IPS DF 4.7 (cell line): ENCODE data around the gene MAML2.

Source experiments
- DNase-seq: peaks from one replicate; pipeline ENCODE4 v3.0.0-alpha.2; 2013; ENCODE audit warnings: low spot score; ENCODE audit errors: extremely low read depth

MAML2 gene

DNA sequence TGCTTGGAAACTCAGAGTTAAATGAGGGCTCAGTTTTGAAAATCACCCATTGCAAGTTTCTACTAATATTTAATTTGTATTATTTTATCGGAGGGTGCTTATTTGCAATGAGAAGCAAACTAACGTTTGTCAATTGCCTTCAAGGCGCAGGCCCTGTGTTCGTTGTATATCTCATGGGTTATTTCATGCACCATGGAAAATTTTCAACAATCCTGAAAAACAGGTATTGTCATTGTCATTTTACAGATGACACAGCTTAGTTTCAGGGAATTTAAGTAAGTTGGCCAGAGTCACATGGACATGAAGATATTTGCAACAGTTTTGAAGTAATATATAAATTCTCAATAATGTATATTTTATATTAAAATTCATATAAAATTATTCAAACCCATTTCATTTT is 261.4 kb downstream of the MAML2 start:
- no peak for DNase-seq

DNA sequence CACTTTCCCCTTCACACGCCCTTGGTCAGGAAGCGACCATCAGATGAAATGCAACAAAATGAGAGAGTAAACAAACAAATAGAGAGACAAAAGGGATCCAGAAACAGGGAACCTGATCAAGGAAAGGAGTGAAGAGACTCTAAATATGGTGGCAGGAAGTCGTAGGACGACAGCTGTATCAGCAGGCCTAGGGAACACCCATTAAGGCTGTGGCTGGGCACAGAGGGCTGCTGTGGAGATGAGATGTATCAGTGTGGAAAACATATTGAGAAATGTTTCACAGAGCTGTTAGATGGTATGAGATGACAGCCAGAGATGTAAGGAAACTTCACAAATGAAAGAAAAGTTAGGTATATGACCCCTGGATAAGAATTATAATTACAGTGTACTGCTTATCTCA is 263.3 kb downstream of the MAML2 start:
- no peak for DNase-seq

DNA sequence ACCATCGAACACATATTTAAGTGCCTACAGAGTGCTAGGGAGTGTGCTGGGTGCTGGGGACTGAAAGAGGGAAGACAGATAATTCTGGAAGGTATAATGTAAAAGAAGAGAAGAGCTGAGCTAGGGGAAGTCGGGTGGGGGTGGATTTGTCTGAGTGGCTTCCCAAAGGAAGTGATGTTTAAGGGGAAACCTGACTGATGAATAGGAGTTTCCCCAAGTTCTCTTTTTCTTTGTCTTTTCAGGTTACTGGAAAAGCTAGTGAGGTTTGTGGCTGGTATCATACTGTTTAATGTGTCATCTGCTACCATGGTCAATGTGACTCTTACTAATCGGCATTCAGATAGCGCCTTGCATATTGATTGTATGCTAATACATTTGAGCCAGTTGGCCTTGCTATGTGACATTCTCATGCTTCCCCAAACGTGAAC is 267.4 kb downstream of the MAML2 start:
- DNase-seq: no peak

DNA sequence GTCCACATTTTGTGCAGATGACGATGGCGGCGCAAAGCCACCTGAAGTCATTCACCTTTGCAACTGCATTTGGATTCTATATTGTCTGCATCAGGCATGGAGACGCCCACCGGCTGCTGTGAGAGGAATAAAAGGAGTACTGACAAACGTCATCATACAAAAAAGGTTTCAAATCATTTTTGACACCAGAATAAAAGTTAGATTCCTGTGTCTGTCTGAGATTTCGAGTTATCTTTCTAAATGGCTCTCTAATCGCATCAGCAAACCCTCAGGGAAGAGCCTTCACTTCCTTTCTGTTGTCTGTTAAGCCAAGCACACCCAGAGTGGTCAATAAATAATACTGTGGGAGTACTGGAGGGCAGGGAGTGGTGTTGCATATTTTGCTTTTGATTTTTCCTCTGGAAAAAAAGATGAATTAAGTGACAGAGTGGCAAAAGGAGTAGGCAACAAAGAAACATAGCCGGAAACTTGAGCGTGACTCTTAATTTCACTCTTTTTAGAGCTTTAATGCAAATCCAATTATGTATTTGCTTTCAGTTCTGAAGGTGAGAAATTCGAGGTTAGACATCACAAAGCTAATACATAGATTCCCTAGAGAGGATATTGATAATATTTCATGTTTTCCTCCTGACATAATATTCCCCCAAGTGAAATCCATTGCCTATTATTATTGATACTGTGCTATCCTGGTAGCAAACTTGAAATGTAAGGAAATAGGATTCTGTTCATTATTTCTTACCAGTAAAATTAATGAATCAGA is 268.3 kb downstream of the MAML2 start:
- no peak for DNase-seq

DNA sequence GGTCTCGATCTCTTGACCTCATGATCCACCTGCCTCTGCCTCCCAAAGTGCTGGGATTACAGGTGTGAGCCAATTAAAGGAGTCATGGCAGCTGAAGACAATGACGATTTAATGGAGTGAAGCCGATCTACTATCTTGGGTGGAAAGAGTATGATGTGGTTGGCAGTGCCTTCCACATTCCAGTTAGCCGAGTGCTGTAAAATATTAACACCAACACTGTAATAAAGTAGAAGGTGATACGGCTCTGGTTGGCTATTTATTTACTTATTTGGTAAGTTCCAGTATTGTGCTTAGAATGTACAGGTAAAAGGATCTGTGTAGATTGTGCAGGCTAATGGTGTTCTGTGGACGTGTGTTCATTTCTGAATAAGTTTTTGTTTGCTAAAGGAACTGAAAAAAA is 269.5 kb downstream of the MAML2 start:
- DNase-seq: no peak

DNA sequence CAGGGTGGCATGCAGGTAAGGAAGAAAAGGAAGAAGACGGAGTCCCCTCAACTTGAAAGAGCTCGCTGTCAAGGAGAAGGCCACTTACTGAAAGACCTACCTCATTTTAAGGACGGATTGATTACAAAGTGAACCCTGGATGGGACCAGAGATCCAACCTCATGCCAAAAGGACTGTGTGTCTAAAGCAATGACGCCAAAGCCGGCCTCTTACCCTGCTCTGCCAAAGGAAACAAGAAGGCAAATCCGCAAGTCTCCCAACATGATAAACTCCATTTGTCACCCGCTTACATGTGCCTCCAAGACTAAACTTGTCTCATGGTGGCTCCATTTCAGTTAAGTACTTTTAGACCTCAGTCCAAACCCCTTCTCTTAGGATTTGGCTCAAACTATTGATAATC is 270.4 kb downstream of the MAML2 start:
- DNase-seq: no peak

DNA sequence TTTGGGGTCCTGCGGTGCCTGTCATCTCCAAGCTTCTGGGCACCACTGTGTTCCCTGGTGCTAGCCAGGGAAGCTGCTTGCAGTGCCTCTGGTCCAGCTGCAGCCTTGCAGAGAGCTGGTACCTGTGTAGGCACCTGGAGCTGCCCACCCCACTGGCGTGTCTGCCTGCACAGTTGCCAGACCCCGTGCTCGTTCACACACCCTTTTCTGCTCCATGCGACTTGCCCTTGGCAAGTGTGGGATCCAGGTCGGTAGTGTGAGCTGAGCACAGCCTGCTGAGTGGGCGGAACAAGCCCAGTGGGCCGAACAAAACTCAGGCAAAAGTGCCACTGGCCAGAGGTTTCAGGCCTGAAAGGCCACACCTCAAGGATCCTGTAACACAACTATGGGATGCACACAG is 272.5 kb downstream of the MAML2 start:
- no peak for DNase-seq

DNA sequence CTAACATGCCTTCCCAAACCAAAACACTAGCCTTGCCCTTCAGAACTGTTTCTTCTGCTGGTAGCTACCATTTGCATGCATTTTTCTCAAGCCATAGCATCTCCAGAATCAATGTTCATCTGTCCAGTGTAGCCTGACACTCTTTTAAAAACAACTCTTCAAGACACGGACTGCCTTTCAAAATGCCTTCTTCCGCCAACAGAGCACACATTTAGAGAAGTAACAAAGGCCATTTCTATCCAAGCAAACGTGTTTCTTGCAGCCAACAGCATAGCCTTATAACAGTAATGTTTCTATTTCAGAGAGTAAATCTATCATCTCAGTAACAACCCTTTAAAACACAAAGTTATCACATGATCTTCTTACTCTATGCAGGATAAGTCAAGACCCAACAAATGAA is 275.8 kb downstream of the MAML2 start:
- DNase-seq: no peak

DNA sequence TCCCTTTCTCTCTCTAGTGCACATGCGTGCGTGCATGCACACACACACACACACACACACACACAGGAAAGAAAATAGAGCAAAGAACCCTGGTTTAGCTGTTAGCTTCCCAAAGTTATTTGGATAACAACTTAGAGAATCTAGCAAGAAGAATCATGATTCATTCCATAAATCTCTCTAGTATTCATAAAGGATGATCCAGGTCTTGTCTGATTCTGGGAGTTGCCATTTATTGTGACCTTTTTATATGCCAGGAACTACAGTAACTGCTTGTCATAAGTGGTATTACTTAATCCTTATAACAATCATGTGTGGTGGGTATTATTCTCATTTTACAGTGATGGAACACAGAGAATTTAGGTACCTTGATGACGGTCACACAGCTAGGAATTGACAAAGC is 277.6 kb downstream of the MAML2 start:
- no peak for DNase-seq

DNA sequence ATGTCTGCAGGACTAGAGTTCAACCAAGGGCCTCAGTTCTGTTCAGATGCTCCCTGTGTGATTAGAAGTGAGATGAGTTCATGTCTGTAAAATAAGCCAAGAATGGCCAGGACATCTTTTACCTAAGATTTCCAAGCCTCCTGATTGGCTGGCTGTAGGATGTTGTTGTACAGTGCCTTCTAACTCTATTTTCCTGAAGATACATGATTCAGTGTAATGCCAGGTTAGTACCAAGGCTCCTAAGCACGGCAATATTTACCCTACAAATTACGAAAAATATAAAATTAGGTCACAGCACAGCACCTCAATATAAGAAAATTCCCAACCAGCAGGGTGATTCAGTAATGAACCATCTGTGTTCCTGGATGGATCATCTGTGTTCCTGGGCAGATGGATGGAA is 279.1 kb downstream of the MAML2 start:
- DNase-seq: no peak

DNA sequence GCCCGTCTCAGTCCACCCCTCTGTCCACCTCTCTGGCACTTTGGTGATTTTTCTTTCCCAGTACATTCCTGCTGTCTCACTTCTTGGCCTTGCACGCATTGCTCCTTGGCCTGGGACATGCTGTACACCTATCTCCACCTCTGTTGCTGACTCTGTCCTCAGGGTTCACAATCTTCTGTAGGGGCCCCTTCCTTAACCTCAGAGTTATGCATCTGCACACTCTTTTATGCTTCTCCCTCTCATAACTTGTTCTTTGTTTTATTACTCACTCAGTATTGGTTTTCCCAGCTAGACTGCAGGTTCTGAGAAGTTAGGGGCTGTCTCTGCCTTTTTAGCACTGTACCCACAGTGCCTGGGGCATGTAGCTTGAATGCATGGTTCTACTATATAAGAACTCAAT is 279.9 kb downstream of the MAML2 start:
- no peak for DNase-seq

DNA sequence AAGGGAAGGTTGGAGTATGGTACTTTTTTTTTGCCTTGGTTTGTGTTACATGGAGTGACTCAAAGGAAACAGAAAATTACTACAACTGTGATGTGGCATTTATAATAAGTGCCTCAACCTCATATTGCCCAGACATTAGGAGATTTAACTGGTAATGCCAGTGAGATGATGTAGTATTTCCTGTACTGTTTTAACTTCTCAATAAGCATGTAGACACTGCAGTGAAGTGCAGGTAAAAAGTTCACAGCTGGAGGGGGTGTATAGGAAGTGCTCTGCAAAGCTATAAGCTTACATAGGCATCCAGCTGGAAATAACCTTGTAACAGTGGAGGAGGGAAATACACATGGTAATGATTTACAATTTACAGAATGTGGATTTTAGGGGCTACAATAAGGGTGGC is 280.9 kb downstream of the MAML2 start:
- no peak for DNase-seq

DNA sequence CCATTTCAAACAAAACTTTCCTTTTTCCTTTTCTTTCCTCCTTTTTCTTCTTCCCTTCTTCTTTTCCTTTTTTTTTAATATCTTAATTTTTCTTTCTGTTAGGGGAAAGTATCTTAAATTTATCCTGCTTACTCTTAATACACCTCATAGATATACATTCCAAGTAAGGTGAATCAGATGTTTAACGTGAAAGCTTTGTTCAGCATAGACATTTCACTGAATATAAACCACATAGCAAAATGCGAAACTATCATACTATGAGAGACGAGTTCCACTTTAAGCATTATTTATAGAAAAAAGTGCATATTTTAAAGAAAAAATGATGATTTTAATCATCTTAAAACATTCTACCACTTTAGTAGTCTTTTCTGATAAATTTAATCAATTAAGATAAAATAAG is 281.3 kb downstream of the MAML2 start:
- no peak for DNase-seq

DNA sequence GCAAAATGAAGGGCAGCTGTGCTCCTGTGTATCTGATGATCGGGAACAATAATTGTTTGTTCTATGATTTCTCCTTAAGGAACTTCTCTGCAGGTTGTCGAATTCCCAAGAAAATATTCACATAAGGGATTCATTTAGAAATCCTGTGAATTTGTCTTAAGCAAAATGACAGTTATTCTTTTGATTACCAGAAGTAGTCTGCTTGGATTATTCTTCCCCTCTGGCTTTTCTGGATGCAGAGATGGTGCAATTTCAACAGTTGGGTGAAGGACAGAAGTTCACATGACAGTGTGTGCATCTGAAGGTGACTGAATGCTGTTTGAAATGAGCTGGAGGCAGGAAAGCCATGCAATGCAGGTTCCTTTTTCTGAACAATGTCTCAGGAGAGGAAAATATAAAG is 281.9 kb downstream of the MAML2 start:
- DNase-seq: no peak

DNA sequence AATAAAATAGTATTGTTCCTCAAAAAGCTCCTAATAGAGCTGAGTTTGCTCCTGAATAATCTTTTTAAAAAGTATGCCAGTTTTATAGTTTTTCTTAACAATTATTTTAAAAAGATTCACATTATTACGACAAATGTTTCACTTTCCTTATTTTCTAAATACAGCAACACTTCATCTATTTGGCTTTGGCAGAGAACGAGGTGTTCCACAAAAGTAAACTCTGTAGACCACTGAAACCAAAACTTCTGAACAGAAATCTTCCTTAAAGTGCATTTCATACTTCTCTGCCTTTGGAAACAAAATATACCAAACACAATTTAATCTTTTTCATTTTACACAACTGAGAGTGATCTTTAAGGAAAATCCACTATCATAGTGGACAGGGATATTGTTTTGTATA is 285.5 kb downstream of the MAML2 start:
- no peak for DNase-seq

DNA sequence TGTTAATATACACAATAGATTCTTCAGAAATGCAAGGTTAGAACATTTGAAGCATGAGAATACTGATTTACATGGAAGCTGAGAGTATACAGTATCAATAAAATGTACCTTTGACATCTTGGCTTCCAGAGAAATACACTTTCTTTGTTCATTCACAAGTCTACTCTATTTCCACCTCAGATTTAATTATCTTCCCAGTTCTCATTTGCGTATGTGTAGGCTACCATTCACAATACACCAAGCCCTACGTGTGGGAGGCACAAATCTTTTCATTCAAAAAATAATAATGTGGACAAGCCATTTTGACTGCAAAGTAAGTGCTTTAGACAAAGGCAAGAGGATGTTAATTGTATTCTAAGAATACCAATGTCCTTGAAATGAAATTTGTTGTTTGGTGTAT is 286.4 kb downstream of the MAML2 start:
- no peak for DNase-seq

DNA sequence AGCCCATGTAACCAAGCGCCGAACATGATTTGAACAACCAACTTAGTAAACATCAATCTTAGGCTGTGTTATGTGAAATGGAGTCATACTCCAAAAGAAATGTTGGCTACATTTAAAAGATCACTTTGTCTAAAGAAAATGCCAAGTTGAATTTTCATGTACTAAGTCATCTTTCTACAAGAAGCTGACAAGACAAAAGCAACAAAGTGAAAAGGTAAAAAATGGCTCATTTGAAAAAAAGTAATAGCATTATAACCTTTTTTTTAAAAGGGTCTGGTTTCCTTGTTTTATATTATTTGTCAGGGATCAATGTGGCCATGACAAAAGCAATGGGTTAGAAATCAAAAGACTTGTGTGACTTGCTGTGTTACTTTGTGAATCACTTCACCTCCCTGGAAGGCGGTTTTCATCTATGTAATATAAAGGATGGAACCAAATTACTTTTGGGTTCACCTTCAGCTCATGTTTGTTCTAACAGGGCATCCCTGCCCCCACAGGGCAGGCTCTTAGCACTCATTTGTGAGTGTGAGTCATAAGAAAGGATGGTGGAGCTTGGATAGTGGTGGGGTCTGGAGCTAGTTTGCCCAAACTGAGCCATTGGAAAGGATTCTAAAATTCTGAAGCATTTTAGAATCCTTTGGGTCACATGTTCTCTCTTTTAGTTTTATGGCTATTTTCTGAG is 287.1 kb downstream of the MAML2 start:
- no peak for DNase-seq

DNA sequence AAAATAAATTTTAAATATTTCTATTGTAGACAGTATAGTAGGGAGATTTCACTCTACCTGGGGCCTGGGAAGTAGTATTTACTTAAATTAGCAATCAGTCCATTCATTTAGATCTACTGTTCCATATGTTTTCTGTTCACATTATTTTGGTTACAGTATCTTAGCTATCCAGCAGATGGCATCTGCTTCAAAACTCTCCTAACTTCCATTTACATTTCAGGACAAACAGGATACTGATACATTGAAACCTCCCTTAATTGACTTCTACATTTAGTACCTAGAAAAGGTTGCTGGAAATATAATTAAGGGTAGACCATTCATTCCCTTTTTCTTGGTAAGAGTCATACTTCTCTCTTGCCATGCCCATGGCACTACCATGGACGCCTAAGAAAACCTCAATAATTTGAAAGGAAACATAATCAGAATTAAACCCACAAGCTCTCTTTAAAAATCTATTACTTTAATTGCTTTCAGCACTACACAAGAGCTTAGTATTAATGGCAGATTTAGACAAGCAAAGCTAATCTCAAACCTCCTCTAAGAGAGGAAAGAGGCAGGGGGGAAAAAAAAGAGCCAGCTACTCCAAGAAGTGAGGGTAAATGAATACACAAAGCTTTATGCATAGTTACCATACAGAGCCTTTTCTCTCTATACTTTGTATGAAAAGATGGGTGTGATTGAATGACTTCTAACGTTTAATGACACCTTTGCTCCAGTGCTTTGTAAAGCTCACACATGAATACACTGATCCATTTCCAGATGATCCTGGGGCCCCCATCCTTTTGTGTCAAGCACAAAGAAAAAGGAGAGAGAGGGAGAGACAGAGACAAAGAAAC is 287.9 kb downstream of the MAML2 start:
- DNase-seq: no peak

DNA sequence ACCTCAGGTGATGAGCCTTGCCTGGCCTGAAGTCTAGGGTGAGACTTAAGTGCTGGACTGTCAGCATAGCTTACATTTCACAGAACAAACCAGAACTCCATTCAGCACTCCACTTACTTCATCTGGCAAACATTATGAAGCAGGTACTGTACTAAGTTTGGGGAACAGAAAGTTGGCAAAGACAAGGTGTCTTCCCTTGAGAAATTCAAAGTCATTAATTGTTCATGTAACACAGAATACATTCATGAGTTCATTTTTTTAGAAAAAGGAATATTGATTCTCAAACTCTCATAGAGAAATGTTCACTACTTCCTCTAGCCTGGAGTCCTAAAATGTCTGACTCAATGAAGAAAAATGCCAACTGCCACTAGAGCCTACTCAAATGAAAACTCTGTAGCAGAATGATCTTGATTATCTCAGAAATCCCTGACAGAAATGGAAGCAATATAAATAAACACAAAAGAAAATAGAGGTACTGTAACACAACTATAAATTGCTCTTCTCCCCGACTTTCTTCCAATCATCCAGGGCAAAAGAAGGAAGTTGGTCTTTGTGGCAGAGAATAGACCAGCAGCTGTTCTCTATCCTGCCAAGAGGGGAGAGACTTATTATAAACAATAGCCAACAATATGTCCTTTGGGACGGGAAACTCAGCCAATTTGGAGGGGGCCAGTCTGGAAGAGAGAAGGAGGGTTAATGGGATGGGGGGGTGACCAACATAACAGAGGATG is 289.9 kb downstream of the MAML2 start:
- no peak for DNase-seq

DNA sequence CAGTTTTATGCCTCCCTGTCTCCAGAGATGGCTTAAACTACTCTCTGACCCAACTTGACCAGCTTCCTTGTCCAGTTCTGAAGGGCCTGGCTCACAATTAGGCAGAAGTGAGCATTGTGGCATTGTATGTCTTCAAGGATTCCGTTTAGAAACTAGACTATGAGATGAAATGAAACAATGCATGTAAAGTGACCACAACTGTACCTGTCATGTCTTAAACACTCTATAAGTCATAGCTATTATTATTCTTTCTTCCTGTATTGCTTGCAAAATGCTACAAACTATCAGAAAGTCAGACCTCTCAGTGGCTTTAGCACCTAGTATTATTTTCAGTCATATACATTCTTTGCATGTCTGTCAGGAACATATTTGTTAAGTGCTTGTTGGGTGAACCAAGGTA is 291.2 kb downstream of the MAML2 start:
- no peak for DNase-seq

DNA sequence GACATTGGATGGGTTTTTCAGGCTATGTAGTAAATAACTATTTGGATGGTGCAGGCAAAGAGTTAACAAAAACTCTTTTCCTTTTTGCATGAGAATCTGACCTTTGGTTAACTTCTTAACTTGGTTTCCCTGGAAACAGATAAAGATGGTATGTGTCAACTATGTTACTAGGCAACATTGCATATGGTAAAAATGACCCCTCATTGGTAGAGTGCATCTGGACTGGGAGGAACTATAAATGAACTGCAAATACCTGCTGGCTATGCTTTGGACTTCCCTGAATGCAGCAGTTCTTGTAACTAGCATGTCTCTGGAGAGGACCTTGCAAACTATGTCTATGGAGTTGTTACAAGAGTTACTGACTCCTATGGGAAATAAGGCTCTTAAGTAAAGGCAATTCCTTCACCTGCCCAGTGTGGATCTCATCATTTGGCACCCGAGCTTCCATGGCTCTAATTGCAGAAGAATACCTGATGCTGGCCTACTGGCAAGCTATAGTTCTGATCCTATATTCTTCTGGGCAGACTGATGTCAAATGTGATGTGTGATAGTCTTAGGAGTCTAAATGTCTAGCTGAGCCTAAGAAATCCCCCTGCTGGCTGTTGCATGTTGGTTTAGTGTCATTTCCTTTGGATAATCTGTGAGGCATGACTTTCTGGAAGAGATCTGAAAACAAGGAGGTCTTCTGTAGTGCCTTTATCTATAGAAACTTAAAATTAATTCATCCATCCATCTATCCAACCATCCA is 292.4 kb downstream of the MAML2 start:
- no peak for DNase-seq
